NB4 (cell line): Measurements from ENCODE around the gene SLC25A2.
"Not testable (repeated sequence)": the region's sequence is repeated elsewhere in the genome, so short reads cannot be mapped to it uniquely, and the experiment has no call there.

Experiments
- DNase-seq: peaks from one replicate; pipeline ENCODE4 v3.0.0; 2010; ENCODE audit warnings: low read depth
- H3K4me3 ChIP-seq: one replicate; pipeline ENCODE4 v1.5.1; 2011; ENCODE audit warnings: mild to moderate bottlenecking, low read depth, low read length, moderate library complexity
- CTCF ChIP-seq: IDR thresholded peaks from one replicate; pipeline ENCODE4 v1.5.1; 2012; ENCODE audit warnings: low read depth, low read length
- MYC ChIP-seq: IDR thresholded peaks from 2 replicates; pipeline ENCODE4 v1.6.1; 2011; ENCODE audit warnings: low read depth, low read length
- POLR2A ChIP-seq: IDR thresholded peaks from 2 replicates; pipeline ENCODE4 v1.6.1; 2011; ENCODE audit warnings: mild to moderate bottlenecking; ENCODE audit not compliant: insufficient read length; ENCODE audit errors: extremely low read depth
- TF ChIP-seq, protein P1 (sequence below): IDR thresholded peaks from 2 replicates; pipeline ENCODE4 v1.6.1; 2011; ENCODE audit warnings: low read depth, low read length

Gene SLC25A2

GRCh38 chr5:141343242-141343952, 39.5 kb upstream of the SLC25A2 start, which contains the start of gene PCDHGA3:
Gene PCDHGA3 (plus strand): TSS chr5:141343829. CDS start chr5:141344034, 205 bp downstream.
- no peak within 1 kb of the TSS for H3K4me3 ChIP-seq
- peak; percentile 50 for DNase-seq
- TF ChIP-seq, protein P1, sequence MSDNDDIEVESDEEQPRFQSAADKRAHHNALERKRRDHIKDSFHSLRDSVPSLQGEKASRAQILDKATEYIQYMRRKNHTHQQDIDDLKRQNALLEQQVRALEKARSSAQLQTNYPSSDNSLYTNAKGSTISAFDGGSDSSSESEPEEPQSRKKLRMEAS: no peak
- peak; percentile 47 for TF ChIP-seq CTCF

DNA sequence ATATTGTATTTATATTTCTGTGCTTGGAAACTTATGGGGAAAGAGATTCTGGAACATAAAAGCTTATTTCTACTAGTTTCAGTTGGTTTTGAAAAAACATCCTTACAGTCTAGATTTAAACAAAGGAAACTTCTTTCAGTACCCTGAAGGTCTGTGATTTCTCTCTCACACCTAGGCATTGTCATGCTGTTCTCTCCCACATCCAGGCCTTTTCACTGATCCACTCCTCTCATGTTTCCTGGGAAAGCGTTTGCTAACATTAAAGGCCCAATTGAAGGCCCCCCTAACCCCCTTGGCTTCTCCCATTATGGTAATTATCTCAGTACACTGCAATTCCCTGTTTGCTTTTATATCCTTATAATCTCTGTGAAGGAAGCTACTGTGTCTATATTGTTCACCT, 38.9 kb upstream of the SLC25A2 start:
- H3K4me3 ChIP-seq: no peak overlapping the region
- no peak for DNase-seq
- TF ChIP-seq, protein P1: no peak
- TF ChIP-seq POLR2A (no peak), MYC (no peak), CTCF (no peak)

DNA sequence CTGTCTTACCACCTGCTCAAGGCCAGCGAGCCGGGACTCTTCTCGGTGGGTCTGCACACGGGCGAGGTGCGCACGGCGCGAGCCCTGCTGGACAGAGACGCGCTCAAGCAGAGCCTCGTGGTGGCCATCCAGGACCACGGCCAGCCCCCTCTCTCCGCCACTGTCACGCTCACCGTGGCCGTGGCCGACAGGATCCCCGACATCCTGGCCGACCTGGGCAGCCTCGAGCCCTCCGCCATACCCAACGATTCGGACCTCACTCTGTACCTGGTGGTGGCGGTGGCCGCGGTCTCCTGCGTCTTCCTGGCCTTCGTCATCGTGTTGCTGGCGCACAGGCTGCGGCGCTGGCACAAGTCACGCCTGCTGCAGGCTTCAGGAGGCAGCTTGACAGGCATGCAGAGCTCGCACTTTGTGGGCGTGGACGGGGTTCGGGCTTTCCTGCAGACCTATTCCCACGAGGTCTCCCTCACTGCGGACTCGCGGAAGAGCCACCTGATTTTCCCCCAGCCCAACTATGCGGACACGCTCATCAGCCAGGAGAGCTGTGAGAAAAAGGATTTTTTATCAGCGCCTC, 37.0 kb upstream of the SLC25A2 start:
- H3K4me3 ChIP-seq, DNase-seq: not testable (repeated sequence)

- TF ChIP-seq CTCF (peak; percentile 6), MYC (no peak)
- TF ChIP-seq, protein P1: no peak
- DNase-seq: no peak
- H3K4me3 ChIP-seq: no peak within 1 kb of the TSS
Measured at GRCh38 chr5:141338538-141339306, 34.9 kb upstream of the SLC25A2 start, which contains the start of gene PCDHGA2. Gene PCDHGA2 (plus strand): TSS chr5:141338760.

- not testable (repeated sequence) for H3K4me3 ChIP-seq, DNase-seq
Measured at GRCh38 chr5:141332571-141332970, 28.7 kb upstream of the SLC25A2 start.

DNA sequence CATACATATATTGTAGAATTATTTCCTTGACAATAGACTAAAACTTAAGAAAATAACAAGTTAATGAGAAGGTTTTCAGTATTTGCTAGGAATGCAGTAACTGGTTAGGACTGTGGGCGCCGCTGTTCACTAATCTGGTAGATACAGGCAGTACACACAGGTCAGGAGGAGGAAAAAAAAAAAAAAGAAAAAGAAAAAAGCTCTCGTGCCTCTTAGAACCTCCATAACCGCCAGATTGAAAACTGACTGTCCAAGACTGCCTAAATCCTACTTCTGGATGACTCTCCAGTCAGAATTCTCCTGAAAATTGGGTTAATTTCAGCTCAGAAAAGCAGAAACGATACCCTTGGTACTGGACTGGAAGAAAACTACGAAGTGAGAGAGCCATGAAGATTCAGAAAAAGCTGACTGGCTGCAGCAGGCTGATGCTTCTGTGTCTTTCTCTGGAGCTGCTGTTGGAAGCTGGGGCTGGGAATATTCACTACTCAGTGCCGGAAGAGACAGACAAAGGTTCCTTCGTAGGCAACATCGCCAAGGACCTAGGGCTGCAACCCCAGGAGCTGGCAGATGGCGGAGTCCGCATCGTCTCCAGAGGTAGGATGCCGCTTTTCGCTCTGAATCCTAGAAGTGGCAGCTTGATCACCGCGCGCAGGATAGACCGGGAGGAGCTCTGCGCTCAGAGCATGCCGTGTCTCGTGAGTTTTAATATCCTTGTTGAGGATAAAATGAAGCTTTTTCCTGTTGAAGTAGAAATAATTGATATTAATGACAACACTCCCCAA, 26.6 kb upstream of the SLC25A2 start, which contains the start of gene PCDHGA1:
Gene PCDHGA1 (plus strand): TSS at position 216 of the 782 bp plus-strand sequence.
- TF ChIP-seq MYC (no peak), CTCF (peak; percentile 23)
- TF ChIP-seq, protein P1: no peak
- no peak within 1 kb of the TSS for H3K4me3 ChIP-seq
- peak; percentile 34 for DNase-seq
